Germinal center (tissue), 1 donor: Measurements from ENCODE around the gene TACO1.

Source experiments
- DNase-seq: peaks from one replicate; pipeline ENCODE4 v3.0.0; 2012; ENCODE audit warnings: mixed read lengths, low spot score

TACO1 gene

DNA sequence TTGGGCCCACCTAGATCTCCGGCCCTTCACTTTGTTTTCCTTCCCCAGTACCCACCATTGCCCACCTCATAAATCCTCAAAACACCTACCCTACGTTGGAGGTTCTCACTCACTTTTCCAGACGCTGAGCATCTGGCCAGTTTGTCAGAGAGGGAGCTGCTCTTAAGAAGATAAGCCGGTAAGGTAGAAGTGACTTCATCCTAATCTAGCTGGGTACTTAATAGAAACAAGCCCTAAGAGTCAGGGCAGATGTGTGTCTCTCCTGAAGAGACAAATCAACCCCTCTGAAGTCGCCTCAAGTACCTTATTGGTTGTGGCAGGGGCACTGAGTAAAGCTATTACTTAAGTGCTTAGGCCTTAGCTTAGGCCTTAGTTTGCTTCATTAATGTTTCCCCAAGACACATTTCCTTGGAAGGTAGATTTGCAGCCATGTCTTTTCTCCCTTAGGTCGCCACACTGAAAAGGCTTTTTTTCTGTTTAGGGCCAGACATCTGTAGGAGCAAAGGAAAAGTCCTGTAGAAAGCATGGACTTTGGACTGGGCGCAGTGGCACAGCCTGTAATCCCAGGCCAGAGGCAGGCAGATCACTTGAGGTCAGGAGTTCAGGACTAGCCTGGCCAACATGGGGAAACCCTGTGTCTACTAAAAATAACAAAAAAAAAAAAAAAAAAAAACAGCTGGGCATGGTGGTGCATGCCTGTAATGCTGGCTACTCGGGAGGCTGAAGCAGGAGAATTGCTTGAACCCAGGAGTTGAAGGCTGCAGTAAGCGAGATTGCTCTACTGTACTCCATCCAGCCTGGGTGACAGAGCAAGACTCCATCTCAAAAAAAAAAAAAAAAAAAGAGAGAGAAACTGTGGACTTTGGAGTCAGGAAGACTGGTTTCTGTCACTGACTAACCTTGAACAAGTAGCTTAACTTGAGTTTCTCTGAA, 1.0 kb downstream of the TACO1 start:
- no peak for DNase-seq

- no peak for DNase-seq
Measured at GRCh38 chr17:63609816-63610573, 9.3 kb downstream of the TACO1 start.

DNA sequence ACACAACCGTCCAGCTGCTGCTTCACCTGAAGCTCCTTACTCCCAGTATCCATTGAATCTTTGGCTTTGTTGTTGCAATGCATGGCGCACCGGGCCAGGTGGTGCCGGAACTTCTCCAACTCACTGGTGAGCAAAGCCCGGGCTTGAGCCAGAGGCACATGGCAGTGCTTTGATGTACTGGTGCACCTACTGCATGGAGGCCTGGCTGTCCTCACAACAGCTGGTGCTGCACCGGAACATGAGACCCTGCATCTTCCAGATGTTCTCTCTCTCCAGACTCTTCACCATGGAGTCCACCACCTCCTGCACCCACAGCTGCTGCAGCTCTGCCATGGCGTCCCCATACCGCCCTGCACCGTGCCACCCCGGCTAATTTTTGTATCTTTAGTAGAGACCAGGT, 10.2 kb downstream of the TACO1 start:
- no peak for DNase-seq

DNA sequence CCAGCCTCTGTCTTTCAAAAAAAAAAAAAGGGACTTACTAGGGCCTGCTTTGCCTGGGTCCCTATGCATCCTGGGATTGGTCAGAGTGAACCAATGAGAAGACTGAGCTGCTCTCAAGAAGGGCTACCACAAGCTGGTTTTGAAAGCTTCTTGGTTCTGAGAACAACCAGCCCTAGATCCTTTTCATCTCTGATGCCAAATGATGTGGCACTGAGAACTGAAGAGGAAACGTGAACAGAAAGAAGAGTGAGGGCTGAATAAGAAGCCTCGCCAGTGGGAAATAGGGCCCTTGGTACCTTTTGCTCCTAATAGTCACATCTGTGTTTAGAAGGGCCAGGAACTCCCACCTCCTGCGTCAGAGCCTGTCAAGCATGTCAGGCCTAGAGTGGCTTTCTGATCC, 10.7 kb downstream of the TACO1 start:
- DNase-seq = no peak

- DNase-seq = no peak
Measured at GRCh38 chr17:63613663-63614062, 13.0 kb downstream of the TACO1 start.

- DNase-seq = no peak
Measured at GRCh38 chr17:63621229-63621683, 20.6 kb downstream of the TACO1 start.

GRCh38 chr17:63621684-63622573, 21.2 kb downstream of the TACO1 start, which contains the start of gene MAP3K3:
Gene MAP3K3, plus strand, starts transcription at chr17:63622417. Its CDS starts 343 bp downstream, at chr17:63622760.
- peak; percentile 99 for DNase-seq

GRCh38 chr17:63622574-63623390, 22.1 kb downstream of the TACO1 start:
- DNase-seq = peak; percentile 69

DNA sequence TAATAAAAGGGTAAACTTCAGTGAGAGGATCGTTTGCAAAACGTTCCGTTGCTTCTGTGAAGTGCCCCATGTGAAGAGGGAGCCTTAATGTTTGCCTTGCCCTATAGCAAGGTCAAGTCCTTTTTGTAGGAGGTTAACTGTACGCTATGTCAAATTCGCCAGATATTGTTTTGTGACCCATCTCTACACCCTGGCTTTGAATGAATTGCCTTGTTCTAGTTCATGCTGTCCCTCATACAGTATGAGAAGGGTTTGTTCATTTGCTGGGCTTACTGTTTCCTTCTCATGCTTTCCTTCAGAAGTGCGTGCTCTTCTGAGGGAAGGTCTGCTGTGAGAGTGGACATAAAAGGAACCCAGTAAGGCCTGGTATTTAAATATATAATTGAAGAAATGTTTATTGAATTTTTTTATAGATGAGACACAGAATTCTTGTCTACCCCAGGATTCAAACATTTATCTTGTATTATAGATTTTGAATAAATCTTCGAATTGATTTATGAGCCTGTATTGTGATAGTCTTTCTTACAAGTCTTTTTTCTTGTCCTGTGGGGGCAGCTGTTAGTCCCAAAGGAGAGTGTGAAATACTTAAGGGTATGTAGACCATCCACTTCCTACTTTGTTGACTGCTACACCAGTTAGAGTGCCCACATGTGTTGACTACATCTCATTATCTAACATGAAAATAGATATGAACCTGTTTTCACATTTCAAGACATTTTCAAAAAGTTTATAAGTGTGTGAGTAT, 23.3 kb downstream of the TACO1 start:
- DNase-seq = no peak

- DNase-seq = no peak
Measured at GRCh38 chr17:63624531-63624880, 23.8 kb downstream of the TACO1 start.

DNA sequence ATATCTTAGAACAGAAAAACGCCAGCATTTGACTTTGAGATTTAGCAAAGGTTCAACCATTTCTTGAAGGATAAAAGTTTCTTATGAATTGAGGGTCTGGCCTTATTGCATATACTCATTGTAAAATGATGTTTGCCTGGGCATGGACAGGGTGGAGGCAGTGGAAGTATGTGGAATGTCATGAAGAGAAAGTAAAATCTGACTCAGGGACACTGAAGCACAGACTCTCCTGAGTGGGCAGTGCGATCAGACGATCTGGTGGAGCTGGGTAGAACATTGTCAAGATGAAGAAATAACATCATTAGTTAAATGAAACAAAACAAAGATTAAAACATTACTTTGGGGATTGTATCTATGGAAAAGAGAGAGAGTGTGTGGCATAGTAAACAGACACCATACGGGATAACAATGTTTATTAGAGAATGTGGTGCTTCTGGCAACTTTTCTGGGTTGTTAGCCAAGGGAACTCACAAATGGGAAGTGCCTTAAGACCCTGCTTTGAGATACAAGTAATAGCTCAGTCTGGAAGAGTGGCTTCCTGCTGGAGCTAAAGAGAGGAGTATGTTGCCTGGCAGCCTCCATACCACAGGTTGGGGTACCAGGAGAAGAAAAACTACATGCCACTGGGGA, 26.0 kb downstream of the TACO1 start:
- no peak for DNase-seq

- DNase-seq = no peak
Measured at GRCh38 chr17:63629627-63630026, 28.9 kb downstream of the TACO1 start.

DNA sequence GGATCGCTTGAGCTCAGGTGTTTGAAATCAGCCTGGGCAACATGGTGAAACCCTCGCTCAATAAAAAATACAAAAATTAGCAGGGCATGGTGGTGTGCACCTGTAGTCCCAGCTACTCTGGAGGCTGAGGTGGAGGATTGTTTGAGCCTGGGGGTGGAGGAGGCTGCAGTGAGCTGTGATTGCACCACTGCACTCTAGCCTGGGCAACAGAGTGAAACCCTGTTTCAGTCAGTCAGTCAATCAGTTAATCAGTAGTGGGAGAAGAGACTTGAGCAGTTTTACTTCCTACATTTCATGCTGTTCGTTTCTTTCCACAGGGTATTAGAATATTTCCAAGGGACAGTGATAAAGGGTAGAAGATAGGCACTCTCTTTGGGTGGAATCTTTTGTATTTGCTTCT, 30.4 kb downstream of the TACO1 start:
- no peak for DNase-seq

GRCh38 chr17:63631626-63632025, 30.9 kb downstream of the TACO1 start:
- no peak for DNase-seq

GRCh38 chr17:63633742-63634141, 33.0 kb downstream of the TACO1 start:
- DNase-seq = no peak

- no peak for DNase-seq
Measured at GRCh38 chr17:63634163-63634562, 33.5 kb downstream of the TACO1 start.

DNA sequence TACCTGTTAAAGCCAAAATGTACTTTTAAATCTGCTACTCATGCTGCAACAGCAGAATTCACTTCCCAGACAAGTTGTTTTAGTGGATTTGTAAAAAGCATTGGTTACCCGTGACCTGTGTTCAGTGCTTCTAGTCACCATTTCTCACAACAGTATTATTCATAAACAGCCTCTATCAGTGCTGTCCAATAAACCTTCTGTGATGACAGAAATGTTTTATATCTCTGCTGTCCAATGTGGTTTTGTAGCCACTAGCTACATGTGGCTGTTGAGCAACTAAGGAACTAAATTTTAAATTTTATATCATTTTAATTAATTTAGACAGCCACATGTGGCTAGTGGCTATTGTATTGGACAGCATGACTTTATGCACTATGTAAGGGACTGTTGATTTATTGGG, 34.1 kb downstream of the TACO1 start:
- DNase-seq = no peak

GRCh38 chr17:63635290-63635689, 34.6 kb downstream of the TACO1 start:
- DNase-seq = no peak

DNA sequence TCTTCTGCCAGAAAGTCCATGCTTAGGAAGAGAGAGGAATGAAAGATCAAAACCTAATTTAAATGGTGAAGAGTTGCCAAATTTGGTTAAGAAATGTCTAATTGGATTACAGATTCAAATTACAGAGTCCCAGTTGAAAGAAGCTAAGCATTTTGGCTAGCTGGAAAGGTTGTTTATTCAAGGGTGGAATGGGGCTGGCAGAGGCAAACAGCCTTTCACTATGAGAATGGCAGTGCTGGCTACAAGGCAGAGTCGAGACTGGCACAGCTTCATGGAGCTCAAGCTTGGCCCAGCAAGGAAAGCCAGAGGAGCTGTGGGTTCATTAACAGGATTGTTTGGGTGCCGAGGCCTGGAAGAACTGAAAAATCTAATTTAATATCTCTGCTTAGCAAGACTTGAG, 35.1 kb downstream of the TACO1 start:
- DNase-seq = no peak

DNA sequence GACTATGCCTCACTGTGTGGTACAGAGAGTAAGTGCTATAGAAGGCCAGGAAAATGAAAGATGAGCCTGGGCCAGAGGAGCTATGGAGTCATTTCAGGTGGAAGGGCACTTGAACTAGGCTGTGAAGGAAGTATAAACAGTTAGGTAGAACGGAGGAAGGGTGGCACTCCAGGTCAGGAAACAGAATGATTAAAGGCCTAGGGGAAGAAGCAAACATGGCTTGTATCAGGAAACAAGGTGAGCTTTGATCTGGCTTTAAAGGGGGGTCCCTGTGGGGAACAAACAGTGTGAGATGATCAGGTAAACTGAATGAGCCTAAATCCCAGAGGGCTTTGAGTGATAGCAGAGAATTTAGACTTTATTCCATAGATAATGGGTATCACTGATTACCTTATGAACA, 38.4 kb downstream of the TACO1 start:
- no peak for DNase-seq
